Bone marrow (tissue), 2 donors: ENCODE results near the gene TRIM74.
"Not testable (repeated sequence)": the region's sequence is repeated elsewhere in the genome, so short reads cannot be mapped to it uniquely, and the experiment has no call there.

Experiments used
- DNase-seq, 2 donors: peaks; one replicate each; lab custom pipeline; 2025; lab: John Stamatoyannopoulos, UW

Gene TRIM74

GRCh38 chr7:72954563-72955198 lies 14.6 kb downstream of the TRIM74 start:
- not testable (repeated sequence) for DNase-seq

GRCh38 chr7:72953901-72954562 lies 15.2 kb downstream of the TRIM74 start:
- DNase-seq, result not testable (repeated sequence)

GRCh38 chr7:72950432-72950831 lies 18.8 kb downstream of the TRIM74 start:
- DNase-seq, result not testable (repeated sequence)

GRCh38 chr7:72949686-72950085 lies 19.6 kb downstream of the TRIM74 start:
- DNase-seq, result not testable (repeated sequence)

GRCh38 chr7:72949276-72949675 lies 20.0 kb downstream of the TRIM74 start:
- not testable (repeated sequence) for DNase-seq

- DNase-seq, result not testable (repeated sequence)
These were observed 20.6 kb downstream of the TRIM74 start for GRCh38 chr7:72948714-72949113.

- DNase-seq, result not testable (repeated sequence)
These were observed 23.0 kb downstream of the TRIM74 start for GRCh38 chr7:72946130-72946745.

DNA sequence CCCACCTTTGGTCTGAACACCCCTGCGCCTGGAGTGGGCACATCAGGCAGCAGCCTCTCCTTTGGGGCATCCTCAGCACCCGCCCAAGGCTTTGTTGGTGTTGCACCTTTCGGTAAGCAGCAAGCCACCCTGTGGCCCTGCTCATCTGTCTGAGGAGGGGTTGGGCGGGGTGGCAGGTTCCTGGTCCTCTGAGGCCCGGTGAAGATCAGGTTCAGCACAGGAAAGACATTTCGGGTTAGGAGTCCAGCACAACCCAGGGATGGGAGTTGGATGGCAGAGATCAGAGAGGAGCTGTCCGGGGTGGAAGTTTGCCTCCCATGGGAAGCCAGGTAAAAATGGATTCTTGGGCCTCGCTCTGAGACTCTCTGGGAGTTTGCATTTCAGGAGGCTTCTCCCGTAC lies 23.7 kb downstream of the TRIM74 start:
- not testable (repeated sequence) for DNase-seq

DNA sequence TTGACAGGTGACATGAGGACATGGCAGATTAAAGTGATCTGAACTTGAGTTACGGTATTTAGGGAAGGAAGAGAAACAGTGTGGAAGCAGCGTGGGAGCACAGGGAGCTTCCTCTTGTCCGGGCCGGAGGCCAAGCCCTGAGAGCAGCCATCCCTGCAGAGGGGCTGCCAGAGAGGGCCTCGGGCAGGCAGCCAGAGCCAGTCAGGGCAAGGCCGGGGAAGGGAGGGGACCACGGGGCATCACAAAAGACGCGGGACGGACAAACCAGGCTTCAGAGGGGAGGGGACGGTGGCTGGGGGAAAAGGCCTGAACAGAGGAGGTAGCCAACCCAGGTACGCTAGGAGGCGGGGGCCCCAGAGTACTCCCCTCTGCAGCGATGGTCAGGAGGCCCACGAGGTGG lies 24.3 kb downstream of the TRIM74 start:
- not testable (repeated sequence) for DNase-seq

DNA sequence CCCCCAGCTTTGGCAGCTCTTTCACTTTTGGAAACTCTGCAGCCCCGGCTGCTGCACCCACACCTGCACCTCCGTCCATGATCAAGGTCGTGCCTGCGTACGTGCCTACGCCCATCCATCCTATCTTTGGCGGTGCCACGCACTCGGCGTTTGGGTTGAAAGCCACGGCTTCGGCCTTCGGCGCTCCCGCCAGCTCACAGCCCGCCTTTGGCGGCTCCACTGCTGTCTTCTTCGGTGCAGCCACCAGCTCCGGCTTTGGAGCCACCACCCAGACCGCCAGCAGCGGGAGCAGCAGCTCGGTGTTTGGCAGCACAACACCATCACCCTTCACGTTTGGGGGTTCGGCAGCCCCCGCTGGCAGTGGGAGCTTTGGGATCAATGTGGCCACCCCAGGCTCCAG lies 26.3 kb downstream of the TRIM74 start:
- not testable (repeated sequence) for DNase-seq

GRCh38 chr7:72942022-72942705 lies 27.1 kb downstream of the TRIM74 start:
- DNase-seq, result not testable (repeated sequence)

DNA sequence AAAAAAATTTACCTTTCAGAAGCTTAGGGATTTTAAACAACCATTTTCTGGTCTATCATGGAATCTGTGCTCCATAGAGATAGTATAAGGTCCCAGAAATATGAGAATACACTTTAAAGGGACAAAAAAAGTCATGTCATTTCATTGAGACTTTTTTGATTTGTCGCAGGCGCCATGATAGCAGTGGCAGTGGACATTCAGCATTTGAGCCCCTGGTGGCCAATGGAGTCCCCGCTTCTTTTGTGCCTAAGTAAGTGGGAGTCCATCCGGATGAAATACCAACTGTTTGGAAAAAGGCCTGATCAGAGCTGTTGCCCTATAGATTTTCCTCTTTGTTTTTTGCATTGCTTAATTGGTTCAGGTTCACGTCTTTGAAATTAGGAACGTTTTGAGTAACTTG lies 41.0 kb downstream of the TRIM74 start:
- DNase-seq, result not testable (repeated sequence)

DNA sequence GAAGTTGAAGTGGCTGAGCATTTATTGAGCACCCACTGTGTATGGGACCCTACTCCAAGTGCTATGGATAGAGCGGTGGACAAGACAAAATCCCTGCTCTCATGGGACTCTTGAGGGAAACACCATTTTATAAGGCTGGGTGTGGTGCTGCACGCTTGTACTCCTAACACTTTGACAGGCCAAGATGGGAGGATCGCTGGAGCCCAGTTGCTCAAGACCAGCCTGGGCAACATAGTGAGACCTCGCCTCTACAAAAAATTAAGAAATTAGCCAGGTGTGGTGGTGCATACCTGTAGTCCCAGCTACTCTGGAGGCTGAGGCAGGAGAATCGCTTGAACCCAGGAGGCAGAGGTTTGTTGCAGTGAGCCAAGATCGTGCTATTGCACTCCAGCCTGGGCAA lies 41.5 kb downstream of the TRIM74 start:
- DNase-seq, result not testable (repeated sequence)

GRCh38 chr7:72925546-72926120 lies 43.6 kb downstream of the TRIM74 start:
- DNase-seq, result no peak

DNA sequence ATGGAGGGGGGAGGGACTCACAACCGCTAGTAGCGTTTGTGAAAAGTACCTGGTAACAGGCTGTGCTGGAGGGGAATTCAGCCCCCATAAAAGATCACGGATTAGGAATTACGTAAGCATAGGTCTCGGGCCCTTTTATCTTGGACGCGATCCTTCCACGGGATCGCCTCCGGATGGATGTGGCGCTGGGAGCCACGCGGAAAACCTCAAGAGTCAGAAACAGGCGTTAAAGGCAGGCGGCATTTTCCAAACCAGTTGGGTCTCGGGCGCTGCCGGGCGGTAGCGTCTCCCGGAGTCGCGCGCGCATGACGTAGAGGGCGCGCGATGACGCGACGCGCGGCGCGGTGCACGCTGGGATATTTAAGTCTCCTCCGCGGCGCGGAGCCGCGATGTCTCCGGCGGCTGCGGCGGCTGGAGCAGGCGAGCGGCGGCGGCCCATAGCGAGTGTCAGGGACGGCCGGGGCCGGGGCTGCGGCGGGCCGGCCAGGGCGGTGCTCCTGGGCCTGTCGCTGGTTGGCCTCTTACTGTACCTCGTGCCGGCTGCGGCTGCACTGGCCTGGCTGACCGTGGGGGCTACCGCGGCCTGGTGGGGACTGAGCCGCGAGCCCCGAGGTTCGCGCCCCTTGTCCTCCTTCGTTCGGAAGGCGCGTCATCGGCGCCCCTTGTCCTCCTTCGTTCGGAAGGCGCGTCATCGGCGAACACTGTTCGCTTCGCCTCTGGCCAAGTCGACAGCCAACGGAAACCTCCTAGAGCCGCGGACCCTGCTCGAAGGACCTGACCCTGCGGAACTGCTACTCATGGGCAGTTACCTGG lies 44.3 kb downstream of the TRIM74 start, which contains the start of gene POM121:
Gene POM121 (plus strand): TSS at position 363 of the 813 bp plus-strand sequence. CDS start 27 bp downstream, at position 390.
- DNase-seq, result peak; percentile 41 to 75

DNA sequence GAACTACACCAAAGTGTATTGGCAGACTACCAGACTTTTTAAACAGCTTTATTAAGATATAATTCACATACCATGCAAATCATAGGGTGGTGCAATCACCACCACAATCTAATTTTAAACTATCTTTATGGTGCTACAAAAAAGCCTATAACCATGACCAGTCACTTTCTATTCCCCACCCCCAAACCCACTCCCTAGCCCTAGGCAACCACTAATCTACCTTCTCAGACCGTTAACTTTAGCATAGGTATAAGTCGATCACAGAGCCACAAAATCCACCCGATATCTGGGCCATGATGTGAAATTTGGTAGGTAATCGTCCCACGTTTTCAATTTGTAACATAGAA lies 44.9 kb downstream of the TRIM74 start:
- DNase-seq, result no peak

GRCh38 chr7:72919256-72919775 lies 50.0 kb downstream of the TRIM74 start:
- no peak for DNase-seq

DNA sequence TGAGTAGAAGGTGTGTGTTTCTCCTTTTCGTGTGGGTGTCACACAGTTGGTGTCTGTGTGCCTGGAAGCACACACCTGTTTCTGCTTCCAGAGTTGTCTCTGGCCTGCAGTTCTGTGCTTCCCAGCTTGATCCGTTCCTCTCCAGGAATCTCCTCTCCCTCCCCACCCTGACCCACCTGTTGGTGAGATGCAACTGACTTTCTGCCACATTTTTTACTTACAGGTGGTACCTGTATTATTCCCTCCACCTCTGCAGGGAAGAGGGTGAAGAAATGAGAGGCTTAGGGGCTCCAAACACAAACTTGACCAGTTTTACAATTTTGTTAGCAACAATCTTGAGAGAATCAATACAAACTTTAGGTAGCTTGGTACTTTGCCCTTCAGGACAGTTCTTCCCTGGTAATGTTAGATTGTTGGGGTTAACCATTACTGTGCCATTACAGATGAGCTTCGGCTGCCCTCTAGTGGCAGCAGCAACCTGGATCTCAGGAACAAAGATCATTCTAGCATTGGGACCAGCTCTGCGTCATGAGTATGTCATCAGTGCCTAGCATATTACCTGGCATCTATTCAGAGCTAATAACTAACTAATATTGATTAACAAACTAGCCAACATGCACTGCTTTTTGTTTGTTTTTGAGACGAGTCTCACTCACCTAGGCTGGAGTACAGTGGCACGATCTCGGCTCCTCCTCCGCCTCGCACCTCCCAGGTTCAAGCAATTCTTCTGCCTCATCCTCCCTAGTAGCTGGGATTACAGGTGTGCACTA lies 54.3 kb downstream of the TRIM74 start:
- DNase-seq, result peak; percentile 1 to 44

DNA sequence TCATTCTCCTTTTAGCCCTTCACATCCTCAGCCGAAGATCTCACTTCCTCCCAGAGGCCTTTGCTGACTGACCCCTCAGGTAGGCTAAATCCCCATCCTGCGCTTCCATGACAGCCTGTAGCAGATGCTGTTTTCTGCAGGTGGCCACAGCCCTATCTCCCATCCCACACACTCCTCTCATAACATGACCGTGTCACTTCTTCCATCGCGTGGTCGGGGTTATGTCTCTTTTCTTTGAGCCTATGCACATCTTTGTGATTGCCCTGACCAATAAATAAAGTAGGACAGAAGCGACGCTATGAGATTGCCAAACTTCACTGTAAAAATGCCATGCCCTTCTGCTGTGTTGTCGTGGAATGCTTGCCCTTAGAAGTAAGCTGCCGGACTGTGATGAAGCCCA lies 55.5 kb downstream of the TRIM74 start:
- not testable (repeated sequence) for DNase-seq

GRCh38 chr7:72911395-72911794 lies 57.9 kb downstream of the TRIM74 start:
- not testable (repeated sequence) for DNase-seq
